Left ventricle myocardium inferior (tissue), 1 donor: ENCODE data around the gene HEATR5A. TPM values are rescaled to one million over a fixed set of nuclear protein-coding genes. Genes with fewer than 3 reads are reported as not detected.
"Not testable (repeated sequence)": the region's sequence is repeated elsewhere in the genome, so short reads cannot be mapped to it uniquely, and the experiment has no call there.

Experiments used
- DNase-seq: peaks from one replicate; pipeline ENCODE4 v3.0.0-alpha.2; 2020
- H3K27ac ChIP-seq: fragments of 200-600 bp; replicated peaks from 2 replicates; pipeline ENCODE4 v1.8.0; 2021
- H3K27me3 ChIP-seq: fragments of 200-600 bp; 2 replicates; pipeline ENCODE4 v1.8.0; 2021; ENCODE audit warnings: low read depth
- H3K36me3 ChIP-seq: fragments of 200-600 bp; 2 replicates; pipeline ENCODE4 v1.8.0; 2021
- H3K4me1 ChIP-seq: fragments of 200-600 bp; 2 replicates; pipeline ENCODE4 v1.8.0; 2021
- H3K4me3 ChIP-seq: fragments of 200-600 bp; 2 replicates; pipeline ENCODE4 v1.8.0; 2021; ENCODE audit warnings: mild to moderate bottlenecking, moderate library complexity
- H3K9me3 ChIP-seq: fragments of 200-600 bp; replicated peaks from 2 replicates; pipeline ENCODE4 v1.8.0; 2021
- intact Hi-C: fragments of 100-400 bp; cut with micrococcal nuclease; formaldehyde crosslinking; loops from one replicate; pipeline ENCODE4 v1.11.0; 2022
- total RNA-seq: library from RNA; stranded (reverse); fragmentation: NEBNext Ultra II Directional; extraction: Animal tissue kit (Norgen Biotek cat#: 25700); gene quantifications from one replicate; pipeline ENCODE4 v1.2.1, GENCODE V29; 2021
- TF ChIP-seq, protein P1 (sequence below): fragments of 200-600 bp; IDR thresholded peaks from 2 replicates; pipeline ENCODE4 v1.8.0; 2021; ENCODE audit warnings: antibody characterized with exemption, mild to moderate bottlenecking, borderline replicate concordance
- donor health status: DM: no; HTN: yes; CAD: no; lungs with severe emphysema.

The HEATR5A gene
- total RNA-seq, 1 donor from 2014 or later, result 51.8 TPM

GRCh38 chr14:31320216-31320615, 100.1 kb downstream of the HEATR5A start:
- no peaks in the 10 kb centered on the region for H3K27me3 ChIP-seq
- DNase-seq, result peak; percentile 62
- peaks cover 70% of the 10 kb centered on the region for H3K36me3 ChIP-seq
- no peaks in the 10 kb centered on the region for H3K9me3 ChIP-seq
- intact Hi-C loops, result no loop called here
- peaks cover 16% of the 10 kb centered on the region for H3K4me1 ChIP-seq
- H3K4me3 ChIP-seq, result no peak overlapping the region
- H3K27ac ChIP-seq, result peak overlapping the region; percentile 4
- TF ChIP-seq, protein P1, sequence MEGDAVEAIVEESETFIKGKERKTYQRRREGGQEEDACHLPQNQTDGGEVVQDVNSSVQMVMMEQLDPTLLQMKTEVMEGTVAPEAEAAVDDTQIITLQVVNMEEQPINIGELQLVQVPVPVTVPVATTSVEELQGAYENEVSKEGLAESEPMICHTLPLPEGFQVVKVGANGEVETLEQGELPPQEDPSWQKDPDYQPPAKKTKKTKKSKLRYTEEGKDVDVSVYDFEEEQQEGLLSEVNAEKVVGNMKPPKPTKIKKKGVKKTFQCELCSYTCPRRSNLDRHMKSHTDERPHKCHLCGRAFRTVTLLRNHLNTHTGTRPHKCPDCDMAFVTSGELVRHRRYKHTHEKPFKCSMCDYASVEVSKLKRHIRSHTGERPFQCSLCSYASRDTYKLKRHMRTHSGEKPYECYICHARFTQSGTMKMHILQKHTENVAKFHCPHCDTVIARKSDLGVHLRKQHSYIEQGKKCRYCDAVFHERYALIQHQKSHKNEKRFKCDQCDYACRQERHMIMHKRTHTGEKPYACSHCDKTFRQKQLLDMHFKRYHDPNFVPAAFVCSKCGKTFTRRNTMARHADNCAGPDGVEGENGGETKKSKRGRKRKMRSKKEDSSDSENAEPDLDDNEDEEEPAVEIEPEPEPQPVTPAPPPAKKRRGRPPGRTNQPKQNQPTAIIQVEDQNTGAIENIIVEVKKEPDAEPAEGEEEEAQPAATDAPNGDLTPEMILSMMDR, result no peak

DNA sequence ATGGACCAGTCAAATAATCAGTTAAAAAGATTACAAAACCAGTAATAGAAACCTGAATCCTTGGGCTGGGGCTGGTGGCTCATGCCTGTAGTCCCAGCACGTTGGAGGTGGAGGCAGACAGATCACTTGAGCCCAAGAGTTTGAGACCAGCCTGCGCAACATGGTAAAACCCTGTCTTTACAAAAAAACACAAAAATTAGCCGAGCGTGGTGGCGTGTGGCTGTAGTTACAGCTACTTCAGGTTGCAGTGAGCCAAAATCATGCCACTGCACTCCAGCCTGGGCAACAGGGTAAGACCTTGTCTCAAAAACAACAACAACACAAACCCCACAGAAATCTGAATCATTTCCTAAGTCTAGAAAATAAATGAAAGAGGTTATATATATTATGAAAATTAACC, 100.6 kb downstream of the HEATR5A start:
- no peaks in the 10 kb centered on the region for H3K27me3 ChIP-seq
- H3K36me3 ChIP-seq, result peaks cover 72% of the 10 kb centered on the region
- H3K27ac ChIP-seq, result no peak overlapping the region
- peaks cover 16% of the 10 kb centered on the region for H3K4me1 ChIP-seq
- intact Hi-C loops, result no loop called here
- H3K4me3 ChIP-seq, result no peak overlapping the region
- H3K9me3 ChIP-seq, result no peaks in the 10 kb centered on the region
- TF ChIP-seq, protein P1, result no peak
- DNase-seq, result no peak

DNA sequence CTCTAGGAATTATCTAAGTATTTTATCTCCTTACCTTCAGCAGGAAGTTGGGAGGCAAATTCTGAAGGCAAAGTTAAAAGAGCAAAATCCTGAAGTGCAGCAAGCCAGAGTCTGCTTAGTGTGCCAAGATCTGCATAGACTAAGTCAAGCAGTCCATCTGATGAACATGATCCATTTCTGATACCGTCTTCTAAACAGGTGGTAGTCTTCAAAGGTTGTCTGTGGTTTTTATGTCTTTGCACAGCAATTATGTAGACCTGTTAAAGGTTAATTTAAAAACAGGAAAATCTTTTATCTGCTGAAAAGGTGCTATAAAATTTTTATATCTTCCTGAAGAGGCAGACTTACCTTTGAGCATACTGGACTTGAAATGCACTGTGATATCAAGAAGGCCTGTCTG, 107.4 kb downstream of the HEATR5A start:
- Histone ChIP-seq H3K4me3 (no peak overlapping the region), H3K27me3 (no peaks in the 10 kb centered on the region), H3K4me1 (no peaks in the 10 kb centered on the region), H3K9me3 (no peaks in the 10 kb centered on the region), H3K36me3 (peaks cover 96% of the 10 kb centered on the region), H3K27ac (no peak overlapping the region)
- TF ChIP-seq, protein P1, result no peak
- intact Hi-C loops, result no loop called here
- no peak for DNase-seq

GRCh38 chr14:31312370-31312769, 108.0 kb downstream of the HEATR5A start:
- H3K27ac ChIP-seq, intact Hi-C loops, H3K27me3 ChIP-seq, H3K9me3 ChIP-seq, H3K4me3 ChIP-seq, H3K4me1 ChIP-seq, DNase-seq: not testable (repeated sequence)
- H3K36me3 ChIP-seq, result peaks cover 96% of the 10 kb centered on the region

DNA sequence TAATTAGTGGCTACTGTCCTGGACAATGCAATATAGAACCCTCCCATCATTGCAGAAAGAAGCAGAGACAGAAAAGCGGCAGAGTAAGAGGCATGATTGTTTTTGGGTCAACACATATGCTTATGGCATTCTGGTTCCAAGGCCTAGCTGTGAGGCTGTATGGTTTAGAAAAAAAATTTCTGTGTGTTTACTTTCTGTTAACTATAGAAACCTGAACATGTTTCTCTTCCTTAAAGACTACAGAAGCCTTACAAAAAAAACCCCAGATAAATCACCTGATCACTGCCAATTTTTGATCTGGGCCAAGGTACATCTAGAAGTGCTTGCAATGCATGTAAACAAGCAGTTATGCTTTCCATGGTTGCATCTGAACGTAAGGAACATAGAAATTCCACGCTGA, 112.7 kb downstream of the HEATR5A start:
- TF ChIP-seq, protein P1, result no peak
- intact Hi-C loops, result no loop called here
- H3K4me3 ChIP-seq, result no peak overlapping the region
- H3K27ac ChIP-seq, result no peak overlapping the region
- DNase-seq, result no peak
- no peaks in the 10 kb centered on the region for H3K4me1 ChIP-seq
- H3K9me3 ChIP-seq, result no peaks in the 10 kb centered on the region
- H3K36me3 ChIP-seq, result peaks cover 97% of the 10 kb centered on the region
- H3K27me3 ChIP-seq, result no peaks in the 10 kb centered on the region

- Histone ChIP-seq H3K27me3 (no peaks in the 10 kb centered on the region), H3K4me1 (no peaks in the 10 kb centered on the region), H3K36me3 (peaks cover 97% of the 10 kb centered on the region), H3K4me3 (no peak overlapping the region), H3K27ac (no peak overlapping the region), H3K9me3 (no peaks in the 10 kb centered on the region)
- DNase-seq, result no peak
- intact Hi-C loops, result no loop called here
- TF ChIP-seq, protein P1, result no peak
These were observed 113.2 kb downstream of the HEATR5A start for GRCh38 chr14:31307198-31307597.
